ENCODE measurements around the gene NRP1.

NRP1 gene

DNA sequence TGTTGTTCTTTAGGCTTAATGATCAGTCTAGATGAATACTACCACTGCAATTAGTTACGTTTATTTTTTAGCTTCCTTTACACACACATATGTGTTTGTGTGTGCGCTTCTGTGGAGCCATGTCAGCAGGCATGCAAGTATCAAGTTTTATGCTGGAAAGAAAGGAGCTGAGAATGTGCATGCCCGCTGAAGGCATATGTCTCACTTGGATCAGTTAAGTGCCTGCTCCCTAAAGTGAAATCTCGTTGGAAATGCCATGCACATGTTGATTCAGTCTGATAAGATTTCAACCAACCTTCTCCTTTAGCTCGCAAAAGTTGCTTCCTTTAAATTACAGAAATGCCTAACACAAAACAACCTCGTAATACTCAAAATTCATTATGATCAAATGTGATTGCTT, 10.7 kb downstream of the NRP1 start:
- TF ChIP-seq, protein P1, sequence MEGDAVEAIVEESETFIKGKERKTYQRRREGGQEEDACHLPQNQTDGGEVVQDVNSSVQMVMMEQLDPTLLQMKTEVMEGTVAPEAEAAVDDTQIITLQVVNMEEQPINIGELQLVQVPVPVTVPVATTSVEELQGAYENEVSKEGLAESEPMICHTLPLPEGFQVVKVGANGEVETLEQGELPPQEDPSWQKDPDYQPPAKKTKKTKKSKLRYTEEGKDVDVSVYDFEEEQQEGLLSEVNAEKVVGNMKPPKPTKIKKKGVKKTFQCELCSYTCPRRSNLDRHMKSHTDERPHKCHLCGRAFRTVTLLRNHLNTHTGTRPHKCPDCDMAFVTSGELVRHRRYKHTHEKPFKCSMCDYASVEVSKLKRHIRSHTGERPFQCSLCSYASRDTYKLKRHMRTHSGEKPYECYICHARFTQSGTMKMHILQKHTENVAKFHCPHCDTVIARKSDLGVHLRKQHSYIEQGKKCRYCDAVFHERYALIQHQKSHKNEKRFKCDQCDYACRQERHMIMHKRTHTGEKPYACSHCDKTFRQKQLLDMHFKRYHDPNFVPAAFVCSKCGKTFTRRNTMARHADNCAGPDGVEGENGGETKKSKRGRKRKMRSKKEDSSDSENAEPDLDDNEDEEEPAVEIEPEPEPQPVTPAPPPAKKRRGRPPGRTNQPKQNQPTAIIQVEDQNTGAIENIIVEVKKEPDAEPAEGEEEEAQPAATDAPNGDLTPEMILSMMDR (conservative IDR thresholded peaks at IDR 0.05; ENCODE audit: low read depth, low read length): no peak
- no peak for DNase-seq (ENCODE audit: low read depth)

DNA sequence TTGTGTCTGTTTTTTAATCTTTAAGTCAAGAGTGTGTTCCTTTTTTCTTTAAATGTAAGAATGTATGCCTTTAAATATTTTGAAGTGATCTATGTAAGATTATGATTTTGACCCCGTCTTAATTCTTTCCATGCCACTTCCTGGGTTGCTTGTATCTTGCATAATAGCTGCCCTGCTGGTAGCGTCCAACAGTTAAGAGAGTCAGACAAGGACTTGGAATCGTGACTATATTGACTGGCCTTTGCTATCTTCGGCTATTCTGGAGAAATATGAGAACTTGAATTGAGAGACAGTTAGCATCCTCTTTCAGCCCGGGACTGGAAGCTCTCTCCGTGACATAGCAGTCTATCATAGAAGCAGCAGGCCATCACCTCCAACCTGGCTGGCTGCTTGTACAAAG, 13.0 kb downstream of the NRP1 start:
- peak; percentile 72 for DNase-seq (ENCODE audit: low read depth)
- TF ChIP-seq, protein P1 (conservative IDR thresholded peaks at IDR 0.05; ENCODE audit: low read depth, low read length): no peak
- H3K4me3 ChIP-seq (ENCODE audit: low read depth, low read length): no peak overlapping the region

More for the DNA sequence above, 10.7 kb downstream of the NRP1 start:
- no peak overlapping the region for H3K4me3 ChIP-seq (ENCODE audit: low read depth, low read length)

DNA sequence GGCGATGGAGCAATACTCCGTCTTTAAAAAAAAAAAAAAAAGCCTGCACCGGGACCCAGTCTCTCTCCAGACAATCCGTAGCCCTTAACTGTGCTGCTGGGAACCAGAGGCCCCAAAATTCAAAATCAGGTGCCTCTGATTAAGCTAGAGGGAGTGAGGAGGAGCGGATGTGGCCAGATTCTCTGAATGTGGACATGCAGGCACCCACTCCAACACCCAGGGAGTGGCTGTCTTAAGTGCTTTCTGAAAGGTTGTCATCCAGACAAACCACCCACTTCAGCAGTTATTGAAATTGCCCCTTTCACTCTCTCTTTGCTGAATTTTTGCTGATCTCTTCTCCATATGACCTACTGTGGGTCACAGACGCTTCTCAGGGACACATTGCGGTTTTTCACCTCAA, 14.2 kb downstream of the NRP1 start:
- no peak overlapping the region for H3K4me3 ChIP-seq (ENCODE audit: low read depth, low read length)
- TF ChIP-seq, protein P1 (conservative IDR thresholded peaks at IDR 0.05; ENCODE audit: low read depth, low read length): no peak
- DNase-seq (ENCODE audit: low read depth): no peak

DNA sequence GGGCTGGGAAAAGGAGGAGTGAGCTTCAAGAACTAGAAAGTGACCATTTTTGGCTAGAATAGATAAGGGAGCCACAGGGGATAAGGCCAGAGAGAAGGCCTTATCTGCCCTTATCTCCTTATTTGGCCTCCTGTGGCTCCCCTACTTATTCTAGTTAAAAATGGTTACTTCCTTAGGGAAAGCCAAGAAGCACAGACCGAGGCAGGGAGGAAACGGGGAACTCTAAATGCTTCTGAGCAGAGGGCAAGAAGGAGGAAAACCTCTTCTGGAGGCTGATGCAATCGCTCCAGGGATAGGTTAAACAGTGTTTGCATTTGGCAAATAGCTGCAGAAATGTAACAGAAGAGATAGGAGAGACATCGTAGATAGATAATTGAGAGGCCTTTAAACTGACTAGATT, 18.6 kb downstream of the NRP1 start:
- TF ChIP-seq, protein P1 (conservative IDR thresholded peaks at IDR 0.05; ENCODE audit: low read depth, low read length): no peak
- H3K4me3 ChIP-seq (ENCODE audit: low read depth, low read length): no peak overlapping the region
- peak; percentile 75 for DNase-seq (ENCODE audit: low read depth)

DNA sequence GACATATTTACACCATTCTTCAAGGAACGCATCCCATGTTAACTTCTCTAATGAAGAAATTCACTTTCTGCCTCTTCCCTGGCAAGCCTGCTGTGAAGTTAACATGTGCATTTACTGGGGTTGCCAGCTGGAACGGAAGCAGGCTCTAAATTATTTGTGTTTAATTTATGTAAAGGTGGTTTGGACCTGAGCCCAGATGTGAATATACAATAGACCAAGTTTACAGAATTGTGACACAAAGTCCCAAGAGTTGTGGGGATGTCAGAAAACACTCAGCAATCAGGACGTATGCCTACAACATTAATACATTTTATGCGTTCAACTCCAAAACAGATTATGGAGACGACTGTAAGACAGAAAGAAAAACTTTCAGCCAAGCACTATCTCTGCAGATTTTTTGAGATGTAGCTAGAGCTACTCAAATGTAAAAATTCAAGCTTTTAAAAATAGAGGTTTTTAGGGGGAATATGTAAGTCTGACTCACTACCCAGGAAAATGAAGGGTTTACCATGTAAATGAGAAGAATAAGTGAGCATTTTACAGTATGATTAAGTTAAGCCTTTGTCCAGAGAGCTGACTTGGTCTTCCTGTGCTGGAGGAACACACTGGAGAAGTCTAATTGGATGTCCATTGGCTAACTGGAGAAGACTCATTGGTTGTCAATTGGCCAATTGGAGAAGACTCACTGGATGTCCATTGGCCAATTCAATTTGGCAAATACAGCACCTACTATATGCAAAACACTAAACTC, 19.5 kb downstream of the NRP1 start:
- TF ChIP-seq, protein P1 (conservative IDR thresholded peaks at IDR 0.05; ENCODE audit: low read depth, low read length): no peak

DNA sequence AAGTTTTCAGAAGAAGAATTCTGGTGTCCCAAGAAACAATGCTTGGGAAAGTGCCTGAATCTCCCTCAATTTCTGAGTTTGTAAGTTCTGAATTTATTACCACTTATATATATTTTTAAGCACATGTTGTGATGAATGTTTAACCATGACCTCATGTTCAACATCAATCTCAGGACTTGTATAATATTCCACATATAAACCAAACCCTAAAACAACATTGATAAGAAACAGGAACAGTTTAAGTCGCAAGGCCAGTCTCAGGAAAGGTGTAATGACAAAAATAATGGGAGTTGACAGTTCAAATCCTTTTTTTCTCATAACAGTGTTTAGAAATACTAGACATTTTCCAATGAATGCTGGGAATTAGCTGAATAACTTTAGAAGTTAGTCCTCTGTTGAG, 22.8 kb downstream of the NRP1 start:
- TF ChIP-seq, protein P1 (conservative IDR thresholded peaks at IDR 0.05; ENCODE audit: low read depth, low read length): no peak
- no peak overlapping the region for H3K4me3 ChIP-seq (ENCODE audit: low read depth, low read length)
- no peak for DNase-seq (ENCODE audit: low read depth)

More for the DNA sequence above, 19.5 kb downstream of the NRP1 start:
- H3K4me3 ChIP-seq (ENCODE audit: low read depth, low read length): no peak overlapping the region
- peak; percentile 58 for DNase-seq (ENCODE audit: low read depth)

DNA sequence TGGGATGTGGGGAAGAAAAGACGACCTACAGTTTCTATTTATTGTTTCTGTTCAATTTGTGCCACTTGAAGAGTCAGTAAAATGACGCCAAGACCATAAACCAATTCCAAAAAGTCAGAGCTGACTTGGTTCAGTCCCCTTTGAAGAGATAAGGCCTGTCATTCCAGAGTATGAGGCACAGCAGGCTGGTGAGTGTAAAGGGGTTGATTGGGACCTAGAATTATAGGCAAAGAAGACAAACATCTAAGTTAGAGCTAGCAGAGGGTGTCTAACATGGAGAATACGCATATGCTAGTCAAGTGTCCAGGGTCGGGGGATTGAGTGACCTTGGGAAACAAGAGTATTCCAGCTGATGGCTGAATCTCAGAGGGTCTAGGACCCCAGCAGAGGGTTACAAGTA, 23.6 kb downstream of the NRP1 start:
- H3K4me3 ChIP-seq (ENCODE audit: low read depth, low read length): no peak overlapping the region
- DNase-seq (ENCODE audit: low read depth): no peak
- TF ChIP-seq, protein P1 (conservative IDR thresholded peaks at IDR 0.05; ENCODE audit: low read depth, low read length): no peak
